Tibial nerve (tissue), 4 donors: ENCODE measurements around the gene PREX1. TPM values are rescaled to one million over a fixed set of nuclear protein-coding genes. Genes with fewer than 3 reads are reported as not detected.
A peak's percentile ranks its signal among the peaks of the same experiment; 100 is the strongest.

Experiments
- DNase-seq, 2 donors: peaks; one replicate each; pipeline ENCODE4 v3.0.0-alpha.2; 2019; ENCODE audit warnings: low spot score in 2 of 2
- H3K27ac ChIP-seq, 4 donors: fragments of 200-600 bp; sonication (generic) in 3 of 4; one replicate each; pipeline ENCODE4 v1.5.1; 2017 to 2019; ENCODE audit warnings: mild to moderate bottlenecking in 1 of 4
- H3K27me3 ChIP-seq, 2 donors: fragments of 200-600 bp; sonication (generic) in 1 of 2; one replicate each; pipeline versions ENCODE4 v1.5.1 to v1.6.0; 2017 to 2019
- H3K36me3 ChIP-seq, 3 donors: fragments of 200-600 bp; sonication (generic); one replicate each; pipeline ENCODE4 v1.5.1; 2018 to 2019
- H3K4me1 ChIP-seq, 4 donors: fragments of 200-600 bp; sonication (generic) in 3 of 4; one replicate each; pipeline ENCODE4 v1.5.1; 2017 to 2019
- H3K4me3 ChIP-seq, 4 donors: fragments of 200-600 bp; sonication (generic) in 3 of 4; one replicate each; pipeline ENCODE4 v1.5.1; 2017 to 2019; ENCODE audit warnings: mild to moderate bottlenecking in 1 of 4, moderate library complexity in 1 of 4
- H3K9me3 ChIP-seq, 4 donors: fragments of 200-600 bp; sonication (generic) in 3 of 4; one replicate each; pipeline ENCODE4 v1.5.1; 2017 to 2019
- CTCF ChIP-seq, 5 experiments: fragments of 200-600 bp in 3 of 5; fragments of 450-650 bp in 2 of 5; sonication (generic) in 3 of 5; IDR thresholded peaks; one replicate each; pipeline ENCODE4 v1.5.1; 2016 to 2019; ENCODE audit warnings: antibody characterized with exemption in 5 of 5, mild to moderate bottlenecking in 3 of 5, moderate library complexity in 2 of 5
- EP300 ChIP-seq, 2 donors: sonication (generic); formaldehyde crosslinking; IDR thresholded peaks; one replicate each; pipeline ENCODE4 v1.6.1; 2017; ENCODE audit warnings: antibody characterized with exemption in 2 of 2, mild to moderate bottlenecking in 1 of 2
- POLR2A ChIP-seq, 2 donors: fragments of 450-650 bp; IDR thresholded peaks; one replicate each; pipeline ENCODE4 v1.6.1; 2017; ENCODE audit warnings: antibody characterized with exemption in 2 of 2, mild to moderate bottlenecking in 2 of 2, moderate library complexity in 2 of 2
- WGBS, 2 donors: methylation state at CpG; one replicate each; pipeline ENCODE4 v1.1.5; 2018; 5-methylcytosine and 5-hydroxymethylcytosine counted together
- total RNA-seq, 4 donors: library from RNA; depleted of rRNA; stranded (reverse); fragments of >200 nt; gene quantifications; one replicate each; pipeline ENCODE4 v1.1.0, GENCODE V29; 2016

PREX1 gene
- total RNA-seq, 4 donors from 2014 or later = 30.1 to 50.7 (median 32.5) TPM

DNA sequence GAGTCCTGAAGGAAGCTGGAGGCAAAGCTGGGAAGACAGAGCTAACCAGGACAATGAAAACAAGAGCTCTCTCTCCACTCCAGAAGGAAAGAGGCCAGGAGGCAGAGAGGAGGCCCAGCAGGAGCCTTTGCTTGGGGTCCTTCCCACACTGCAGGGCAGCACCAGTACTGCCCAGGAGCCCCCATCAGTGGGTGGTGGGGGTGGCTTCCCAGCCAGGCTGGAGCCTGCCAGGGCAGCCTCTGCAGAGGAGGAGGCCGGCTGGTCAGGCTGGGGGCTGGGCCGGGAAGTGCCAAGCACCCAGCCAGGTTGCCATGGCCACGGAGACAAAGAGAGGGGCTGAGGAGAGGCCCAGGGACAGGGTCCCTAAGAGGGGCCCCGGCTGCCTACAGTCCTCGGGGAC lies 33.4 kb downstream of the PREX1 start:
- 26 to 47% methylated on average over 5 of the region's 5 CpGs for WGBS, 2 donors
- Histone ChIP-seq H3K4me3 (no peak overlapping the region), H3K4me1 (peaks cover 0 to 79% (median 45%) of the 10 kb centered on the region in 4 donors), H3K36me3 (no peaks in the 10 kb centered on the region), H3K9me3 (no peaks in the 10 kb centered on the region), H3K27ac (peak overlapping the region in 1 of 4 donors; percentile 20), H3K27me3 (no peaks in the 10 kb centered on the region)
- no peak for TF ChIP-seq EP300 (IDR thresholded peaks at IDR 0.05)
- no peak for TF ChIP-seq CTCF (IDR thresholded peaks at IDR 0.05)
- TF ChIP-seq POLR2A (IDR thresholded peaks at IDR 0.05) = no peak
- no peak for DNase-seq

DNA sequence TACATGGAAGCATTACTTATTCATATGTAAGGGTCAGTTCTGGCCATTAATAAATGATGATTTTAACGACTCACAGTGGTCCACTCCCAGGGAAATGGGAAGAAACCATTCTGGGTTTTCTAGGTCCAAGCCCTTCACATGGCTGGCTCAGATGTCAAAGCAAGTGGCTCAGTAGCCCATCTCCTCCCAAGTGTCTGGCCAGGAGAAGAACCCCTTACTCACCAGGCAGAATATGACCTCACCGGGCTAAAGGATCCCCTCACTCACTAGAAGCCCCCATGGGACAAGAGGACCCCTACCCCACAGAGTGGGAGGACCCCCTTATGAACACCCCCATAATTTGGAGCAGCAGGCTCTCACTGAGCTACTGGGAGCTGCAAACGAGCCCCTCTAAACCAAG lies 34.0 kb downstream of the PREX1 start:
- Histone ChIP-seq H3K9me3 (no peaks in the 10 kb centered on the region), H3K36me3 (no peaks in the 10 kb centered on the region), H3K4me3 (no peak overlapping the region), H3K27me3 (no peaks in the 10 kb centered on the region), H3K27ac (peak overlapping the region in 1 of 4 donors; percentile 20), H3K4me1 (peaks cover 0 to 73% (median 40%) of the 10 kb centered on the region in 4 donors)
- DNase-seq = no peak
- WGBS, 2 donors = 57 to 74% methylated on average over 3 of the region's 3 CpGs
- TF ChIP-seq EP300 (IDR thresholded peaks at IDR 0.05) = no peak
- no peak for TF ChIP-seq CTCF (IDR thresholded peaks at IDR 0.05)
- TF ChIP-seq POLR2A (IDR thresholded peaks at IDR 0.05) = no peak

DNA sequence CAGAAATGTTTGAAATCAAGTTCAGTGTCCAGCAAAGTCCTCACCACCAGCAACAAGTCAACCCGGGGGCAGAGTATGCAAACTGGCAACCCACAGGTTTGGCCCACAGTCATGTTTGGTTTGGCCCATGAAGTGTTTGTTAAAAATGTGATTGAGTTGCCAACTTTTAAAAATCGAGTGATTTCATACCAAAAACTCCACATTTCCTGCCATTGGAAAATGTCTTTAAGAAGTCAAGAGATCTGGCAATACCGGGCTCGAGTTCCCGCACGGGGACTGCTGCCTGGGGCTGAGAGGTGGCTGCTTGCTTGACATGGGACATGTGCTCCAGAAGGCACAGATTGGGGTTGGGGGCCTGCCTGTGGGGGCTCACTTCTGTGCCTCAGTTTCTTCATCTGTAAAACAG lies 36.1 kb downstream of the PREX1 start:
- Histone ChIP-seq H3K36me3 (no peaks in the 10 kb centered on the region), H3K9me3 (no peaks in the 10 kb centered on the region), H3K27ac (no peak overlapping the region), H3K4me3 (no peak overlapping the region), H3K27me3 (no peaks in the 10 kb centered on the region), H3K4me1 (peaks cover 0 to 70% (median 37%) of the 10 kb centered on the region in 4 donors)
- DNase-seq = no peak
- WGBS, 2 donors = 14 to 22% methylated on average over 6 of the region's 6 CpGs
- TF ChIP-seq POLR2A (IDR thresholded peaks at IDR 0.05) (no peak), EP300 (IDR thresholded peaks at IDR 0.05) (peak in 1 of 2 donors; percentile 16)

DNA sequence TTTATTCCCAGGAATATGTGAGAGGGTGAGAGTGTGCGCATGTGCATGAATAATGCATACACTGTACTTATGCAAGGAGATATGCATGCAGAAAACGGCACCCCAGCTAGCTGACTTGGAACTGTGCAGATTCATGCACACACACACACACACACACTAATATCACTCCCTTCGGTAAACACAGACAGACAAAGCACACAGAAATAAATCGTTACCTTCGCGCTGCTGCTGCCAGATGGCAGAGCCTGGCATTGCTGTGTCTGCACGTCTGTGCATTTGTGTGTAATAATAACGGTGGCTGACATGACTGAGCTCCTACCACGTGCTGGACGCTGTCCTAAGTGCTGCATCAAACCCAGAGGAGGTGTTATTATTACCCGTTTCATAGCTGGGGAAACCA lies 36.8 kb downstream of the PREX1 start:
- Histone ChIP-seq H3K9me3 (no peaks in the 10 kb centered on the region), H3K4me3 (no peak overlapping the region), H3K27ac (no peak overlapping the region), H3K27me3 (peaks cover 0 to under 1% of the 10 kb centered on the region in 2 donors), H3K4me1 (peaks cover 0 to 73% (median 41%) of the 10 kb centered on the region in 4 donors), H3K36me3 (no peaks in the 10 kb centered on the region)
- 37 to 42% methylated on average over 11 of the region's 11 CpGs for WGBS, 2 donors
- DNase-seq = no peak
- TF ChIP-seq EP300 (IDR thresholded peaks at IDR 0.05) = no peak
- no peak for TF ChIP-seq POLR2A (IDR thresholded peaks at IDR 0.05)
- TF ChIP-seq CTCF (IDR thresholded peaks at IDR 0.05) = no peak

GRCh38 chr20:48790473-48791003 lies 37.3 kb downstream of the PREX1 start:
- H3K4me3 ChIP-seq = no peak overlapping the region
- TF ChIP-seq EP300 (IDR thresholded peaks at IDR 0.05) (no peak), POLR2A (IDR thresholded peaks at IDR 0.05) (no peak), CTCF (IDR thresholded peaks at IDR 0.05) (no peak)
- no peak overlapping the region for H3K27ac ChIP-seq
- peaks cover 0 to 72% (median 42%) of the 10 kb centered on the region in 4 donors for H3K4me1 ChIP-seq
- no peak for DNase-seq
- WGBS, 2 donors = 51 to 71% methylated on average over 5 of the region's 5 CpGs
- H3K36me3 ChIP-seq = no peaks in the 10 kb centered on the region
- H3K27me3 ChIP-seq = peaks cover 0 to 6% of the 10 kb centered on the region in 2 donors
- no peaks in the 10 kb centered on the region for H3K9me3 ChIP-seq
